Measurements from ENCODE around the gene HPCAL1. TPM values are rescaled to one million over a fixed set of nuclear protein-coding genes. Genes with fewer than 3 reads are reported as not detected.

Gene HPCAL1
- total RNA-seq, 1 donor from 2014 or later = 13.1 TPM

GRCh38 chr2:10436583-10437110, 133.9 kb downstream of the HPCAL1 start:
- H3K4me1 Mint-ChIP-seq (ENCODE audit: low read depth, unreplicated experiment) = peaks cover 7% of the 10 kb centered on the region
- no peak for TF ChIP-seq CTCF (IDR thresholded peaks at IDR 0.05; ENCODE audit: partially characterized antibody, unreplicated experiment)
- no peak overlapping the region for H3K4me3 Mint-ChIP-seq (ENCODE audit: unreplicated experiment)
- no peak for DNase-seq
- H3K9me3 Mint-ChIP-seq (ENCODE audit: unreplicated experiment) = no peaks in the 10 kb centered on the region
- peaks cover 3% of the 10 kb centered on the region for H3K27me3 Mint-ChIP-seq (ENCODE audit: unreplicated experiment)
- H3K27ac Mint-ChIP-seq (ENCODE audit: unreplicated experiment) = no peak overlapping the region
- H3K36me3 Mint-ChIP-seq (ENCODE audit: unreplicated experiment) = no peaks in the 10 kb centered on the region

GRCh38 chr2:10437806-10438205, 135.1 kb downstream of the HPCAL1 start:
- no peak for TF ChIP-seq CTCF (IDR thresholded peaks at IDR 0.05; ENCODE audit: partially characterized antibody, unreplicated experiment)
- Mint-ChIP-seq H3K27ac (ENCODE audit: unreplicated experiment) (no peak overlapping the region), H3K9me3 (ENCODE audit: unreplicated experiment) (no peaks in the 10 kb centered on the region), H3K36me3 (ENCODE audit: unreplicated experiment) (no peaks in the 10 kb centered on the region), H3K4me1 (ENCODE audit: low read depth, unreplicated experiment) (peaks cover 7% of the 10 kb centered on the region), H3K27me3 (ENCODE audit: unreplicated experiment) (peaks cover 3% of the 10 kb centered on the region), H3K4me3 (ENCODE audit: unreplicated experiment) (no peak overlapping the region)
- no peak for DNase-seq

- DNase-seq = no peak
- Mint-ChIP-seq H3K27me3 (ENCODE audit: unreplicated experiment) (no peaks in the 10 kb centered on the region), H3K36me3 (ENCODE audit: unreplicated experiment) (no peaks in the 10 kb centered on the region), H3K4me1 (ENCODE audit: low read depth, unreplicated experiment) (peaks cover 2% of the 10 kb centered on the region), H3K4me3 (ENCODE audit: unreplicated experiment) (no peak overlapping the region), H3K9me3 (ENCODE audit: unreplicated experiment) (no peaks in the 10 kb centered on the region), H3K27ac (ENCODE audit: unreplicated experiment) (no peak overlapping the region)
- TF ChIP-seq CTCF (IDR thresholded peaks at IDR 0.05; ENCODE audit: partially characterized antibody, unreplicated experiment) = no peak
Measured at GRCh38 chr2:10438688-10439087, 136.0 kb downstream of the HPCAL1 start.

GRCh38 chr2:10439185-10439879, 136.6 kb downstream of the HPCAL1 start:
- peaks cover 2% of the 10 kb centered on the region for H3K4me1 Mint-ChIP-seq (ENCODE audit: low read depth, unreplicated experiment)
- no peak for DNase-seq
- H3K4me3 Mint-ChIP-seq (ENCODE audit: unreplicated experiment) = no peak overlapping the region
- H3K27me3 Mint-ChIP-seq (ENCODE audit: unreplicated experiment) = no peaks in the 10 kb centered on the region
- no peaks in the 10 kb centered on the region for H3K9me3 Mint-ChIP-seq (ENCODE audit: unreplicated experiment)
- no peak for TF ChIP-seq CTCF (IDR thresholded peaks at IDR 0.05; ENCODE audit: partially characterized antibody, unreplicated experiment)
- H3K27ac Mint-ChIP-seq (ENCODE audit: unreplicated experiment) = no peak overlapping the region
- no peaks in the 10 kb centered on the region for H3K36me3 Mint-ChIP-seq (ENCODE audit: unreplicated experiment)

- no peaks in the 10 kb centered on the region for H3K9me3 Mint-ChIP-seq (ENCODE audit: unreplicated experiment)
- TF ChIP-seq CTCF (IDR thresholded peaks at IDR 0.05; ENCODE audit: partially characterized antibody, unreplicated experiment) = no peak
- H3K27me3 Mint-ChIP-seq (ENCODE audit: unreplicated experiment) = no peaks in the 10 kb centered on the region
- H3K36me3 Mint-ChIP-seq (ENCODE audit: unreplicated experiment) = no peaks in the 10 kb centered on the region
- no peak overlapping the region for H3K27ac Mint-ChIP-seq (ENCODE audit: unreplicated experiment)
- no peak for DNase-seq
- H3K4me3 Mint-ChIP-seq (ENCODE audit: unreplicated experiment) = no peak overlapping the region
- peaks cover 2% of the 10 kb centered on the region for H3K4me1 Mint-ChIP-seq (ENCODE audit: low read depth, unreplicated experiment)
Measured at GRCh38 chr2:10439971-10440370, 137.3 kb downstream of the HPCAL1 start.

All from glutamatergic neuron (in vitro differentiated cells).